Ramos (cell line): ENCODE results near the gene ADK.
"Not testable (repeated sequence)": the region's sequence is repeated elsewhere in the genome, so short reads cannot be mapped to it uniquely, and the experiment has no call there.

Experiments used
- in situ Hi-C: fragments of 300-500 bp; cut with MboI; formaldehyde crosslinking; loops from one replicate; pipeline ENCODE4 v1.14.3; 2022; ENCODE audit warnings: low sequenced_read_pairs; ENCODE audit not compliant: unreplicated experiment

ADK gene

GRCh38 chr10:74511051-74511450, 360.0 kb downstream of the ADK start:
- in situ Hi-C loops: no loop called here

GRCh38 chr10:74514322-74514721, 363.3 kb downstream of the ADK start:
- in situ Hi-C loops: no loop called here

- in situ Hi-C loops: no loop called here
Measured at GRCh38 chr10:74518061-74518460, 367.0 kb downstream of the ADK start.

GRCh38 chr10:74521526-74521925, 370.5 kb downstream of the ADK start:
- in situ Hi-C loops: no loop called here

- in situ Hi-C loops: no loop called here
Measured at GRCh38 chr10:74523199-74523598, 372.2 kb downstream of the ADK start.

- in situ Hi-C loops: no loop called here
Measured at GRCh38 chr10:74525885-74526284, 374.9 kb downstream of the ADK start.

GRCh38 chr10:74527611-74528010, 376.6 kb downstream of the ADK start:
- in situ Hi-C loops: not testable (repeated sequence)

- in situ Hi-C loops: no loop called here
Measured at GRCh38 chr10:74529205-74529604, 378.2 kb downstream of the ADK start.

GRCh38 chr10:74530981-74531380, 380.0 kb downstream of the ADK start:
- in situ Hi-C loops: no loop called here

- in situ Hi-C loops: no loop called here
Measured at GRCh38 chr10:74539317-74539716, 388.3 kb downstream of the ADK start.

GRCh38 chr10:74541375-74541774, 390.4 kb downstream of the ADK start:
- in situ Hi-C loops: no loop called here

GRCh38 chr10:74542077-74542476, 391.1 kb downstream of the ADK start:
- in situ Hi-C loops: no loop called here

- in situ Hi-C loops: no loop called here
Measured at GRCh38 chr10:74543276-74543675, 392.3 kb downstream of the ADK start.

- in situ Hi-C loops: no loop called here
Measured at GRCh38 chr10:74544106-74544505, 393.1 kb downstream of the ADK start.

GRCh38 chr10:74548676-74549075, 397.7 kb downstream of the ADK start:
- in situ Hi-C loops: no loop called here

- in situ Hi-C loops: no loop called here
Measured at GRCh38 chr10:74556072-74556705, 405.2 kb downstream of the ADK start.

GRCh38 chr10:74557098-74557497, 406.1 kb downstream of the ADK start:
- in situ Hi-C loops: no loop called here

- in situ Hi-C loops: no loop called here
Measured at GRCh38 chr10:74558403-74558802, 407.4 kb downstream of the ADK start.

GRCh38 chr10:74558897-74559296, 407.9 kb downstream of the ADK start:
- in situ Hi-C loops: no loop called here

GRCh38 chr10:74568896-74569295, 417.9 kb downstream of the ADK start:
- in situ Hi-C loops: not testable (repeated sequence)

- in situ Hi-C loops: not testable (repeated sequence)
Measured at GRCh38 chr10:74573497-74573896, 422.5 kb downstream of the ADK start.

- in situ Hi-C loops: no loop called here
Measured at GRCh38 chr10:74575191-74575720, 424.2 kb downstream of the ADK start.
